ENCODE data around the gene DMBT1.

- TF ChIP-seq CTCF (IDR thresholded peaks at IDR 0.05) (no peak), POLR2A (IDR thresholded peaks at IDR 0.05) (no peak)
These were observed 100.1 kb downstream of the DMBT1 start for GRCh38 chr10:122660696-122661095.

Data from stomach (tissue), 4 donors.